Measurements from ENCODE around the gene PNMA8A.

- no peak for TF ChIP-seq POLR2A (IDR thresholded peaks at IDR 0.05; ENCODE audit: low read length)
- TF ChIP-seq CTCF (IDR thresholded peaks at IDR 0.05) = no peak
- TF ChIP-seq RAD21 (conservative IDR thresholded peaks at IDR 0.05 in 1 of 2, IDR thresholded peaks at IDR 0.05 in 1 of 2) = no peak
- TF ChIP-seq HOXA7 (CRISPR knock-in tag; IDR thresholded peaks at IDR 0.05) = no peak
- no peak for TF ChIP-seq CEBPB (IDR thresholded peaks at IDR 0.05)
- TF ChIP-seq MAX (IDR thresholded peaks at IDR 0.05) = no peak
- no peak for TF ChIP-seq SMC3 (IDR thresholded peaks at IDR 0.05)
- no peak for TF ChIP-seq JUN (IDR thresholded peaks at IDR 0.05)
- TF ChIP-seq RFX5 (IDR thresholded peaks at IDR 0.05) = no peak
- no peak for TF ChIP-seq CBX8 (IDR thresholded peaks at IDR 0.05)
Observed at GRCh38 chr19:46492841-46493235, 21.5 kb upstream of the PNMA8A start.

Measured in A549 (cell line).